HG02678 (cell line): ENCODE results near the gene VPS37C.

Experiments used
- ATAC-seq: cut with Tn5 transposase; IDR thresholded peaks from one replicate; pipeline ENCODE4 v1.9.1; 2021; ENCODE audit warnings: mild to moderate bottlenecking, moderate library complexity; ENCODE audit not compliant: unreplicated experiment

VPS37C gene

DNA sequence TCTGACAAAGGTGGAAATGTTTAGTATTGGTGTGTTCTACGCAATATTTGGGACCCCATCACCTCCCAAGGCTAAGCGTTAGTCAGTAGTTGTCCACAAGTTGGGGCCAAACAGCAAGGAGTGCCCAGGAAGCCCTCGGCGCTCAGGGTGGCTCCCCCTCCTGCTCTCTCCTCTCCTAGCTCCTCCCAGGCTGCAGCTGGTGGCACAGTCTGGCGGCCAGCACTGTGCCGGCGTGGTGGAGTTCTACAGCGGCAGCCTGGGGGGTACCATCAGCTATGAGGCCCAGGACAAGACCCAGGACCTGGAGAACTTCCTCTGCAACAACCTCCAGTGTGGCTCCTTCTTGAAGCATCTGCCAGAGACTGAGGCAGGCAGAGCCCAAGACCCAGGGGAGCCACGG is 42.2 kb downstream of the VPS37C start:
- no peak for ATAC-seq

DNA sequence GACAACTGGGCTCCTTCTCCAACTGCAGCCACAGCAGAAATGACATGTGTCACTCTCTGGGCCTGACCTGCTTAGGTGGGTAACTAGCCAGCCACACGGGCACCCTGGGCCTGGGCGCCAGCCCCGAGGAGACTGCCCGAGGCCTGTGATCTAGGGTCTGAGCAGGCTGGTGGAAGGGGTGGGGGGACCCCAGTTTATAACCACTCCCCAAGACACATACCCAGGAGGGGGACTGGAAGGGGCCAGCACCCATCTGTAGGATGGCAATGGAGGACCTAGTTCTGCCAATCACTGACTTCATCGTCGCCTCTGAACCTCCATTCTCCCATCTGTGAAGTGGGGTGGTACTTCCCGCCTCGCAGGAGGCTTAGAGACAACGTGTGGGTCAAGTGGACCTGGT is 42.8 kb downstream of the VPS37C start:
- no peak for ATAC-seq

DNA sequence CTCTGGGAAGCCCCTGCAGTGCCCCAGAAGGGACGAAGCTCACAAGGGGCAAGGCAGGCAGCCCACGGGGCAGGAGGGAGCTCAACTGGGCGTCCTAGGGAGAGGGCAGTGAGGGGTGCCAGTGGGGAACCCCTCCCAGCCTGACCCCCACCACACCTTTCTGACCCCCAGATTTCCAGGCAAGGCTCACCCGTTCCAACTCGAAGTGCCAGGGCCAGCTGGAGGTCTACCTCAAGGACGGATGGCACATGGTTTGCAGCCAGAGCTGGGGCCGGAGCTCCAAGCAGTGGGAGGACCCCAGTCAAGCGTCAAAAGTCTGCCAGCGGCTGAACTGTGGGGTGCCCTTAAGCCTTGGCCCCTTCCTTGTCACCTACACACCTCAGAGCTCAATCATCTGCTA is 43.2 kb downstream of the VPS37C start:
- ATAC-seq: no peak

DNA sequence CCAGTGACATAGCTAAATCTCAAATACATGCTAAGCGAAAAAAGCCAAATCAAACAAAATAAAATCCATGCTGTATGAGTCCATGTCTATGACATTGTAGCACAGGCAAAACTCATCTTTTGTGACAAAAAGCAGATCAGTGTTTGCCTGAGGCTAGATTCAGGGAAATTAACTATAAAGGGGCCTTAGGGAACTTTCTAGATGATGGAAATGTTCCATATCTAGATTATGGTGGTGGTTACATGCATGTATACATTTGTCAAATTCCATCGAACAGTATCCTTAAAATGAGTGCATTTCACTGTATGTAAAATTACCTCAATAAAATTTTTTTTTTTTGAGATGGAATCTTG is 44.1 kb downstream of the VPS37C start:
- no peak for ATAC-seq

DNA sequence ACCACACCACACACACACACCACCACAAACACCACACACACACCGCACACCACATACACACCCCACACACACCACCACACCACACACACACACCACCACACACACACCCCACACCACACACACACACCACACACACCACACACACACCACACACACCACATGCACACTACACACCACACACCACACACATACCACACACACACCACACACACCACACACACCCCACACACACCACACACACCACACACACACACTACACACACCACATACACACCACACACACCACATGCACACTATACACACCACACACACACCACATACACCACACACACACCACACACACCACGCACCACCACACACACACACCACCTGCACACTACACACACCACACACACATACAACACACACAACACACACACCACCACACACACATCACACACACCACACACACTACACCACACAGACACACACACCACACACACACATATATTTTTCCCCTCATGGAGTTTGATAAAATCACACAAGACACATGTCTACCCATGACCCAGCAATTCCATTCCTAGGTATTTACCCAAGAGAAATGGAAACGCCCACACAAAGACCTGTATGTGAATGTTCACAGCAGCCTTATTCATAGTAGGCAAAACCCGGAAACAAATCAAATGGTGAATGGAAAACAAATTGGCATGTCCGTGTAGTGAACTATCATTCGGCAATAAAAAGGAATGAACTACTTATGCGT is 44.6 kb downstream of the VPS37C start:
- no peak for ATAC-seq

DNA sequence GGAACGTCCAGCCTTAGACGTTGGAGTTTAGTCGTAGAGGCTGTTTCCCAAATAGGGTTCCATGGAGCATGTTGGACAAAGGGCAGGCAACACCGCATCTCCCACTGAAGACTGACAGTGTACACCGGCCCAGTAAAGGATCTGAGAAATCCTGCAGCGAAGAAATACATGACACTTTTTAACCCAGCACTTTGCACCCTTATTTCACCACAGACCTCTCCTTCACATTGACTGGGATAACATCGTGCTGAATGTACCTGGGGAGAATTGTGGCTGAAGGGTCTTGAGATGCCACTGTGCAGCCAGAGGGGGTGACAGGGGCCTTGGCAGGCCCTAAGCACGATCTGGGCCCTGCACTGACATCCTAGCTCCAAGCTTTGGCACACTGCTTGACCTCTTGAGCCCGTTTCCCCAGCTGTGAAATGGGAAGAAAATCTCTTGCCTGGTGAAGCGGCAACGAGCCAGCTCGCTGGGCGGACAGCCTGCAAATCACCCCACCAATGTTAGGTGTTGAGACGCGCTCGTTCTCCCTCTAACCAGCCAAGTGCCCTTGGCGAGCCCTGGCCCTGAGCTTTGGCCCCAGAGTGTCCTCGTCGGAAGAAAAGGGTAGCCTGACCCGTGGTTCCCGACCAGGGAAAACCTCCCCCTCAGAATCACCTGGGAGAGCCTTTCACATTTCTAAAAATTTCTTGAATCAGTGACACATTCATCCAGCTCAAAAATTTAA is 45.6 kb downstream of the VPS37C start:
- ATAC-seq: no peak

DNA sequence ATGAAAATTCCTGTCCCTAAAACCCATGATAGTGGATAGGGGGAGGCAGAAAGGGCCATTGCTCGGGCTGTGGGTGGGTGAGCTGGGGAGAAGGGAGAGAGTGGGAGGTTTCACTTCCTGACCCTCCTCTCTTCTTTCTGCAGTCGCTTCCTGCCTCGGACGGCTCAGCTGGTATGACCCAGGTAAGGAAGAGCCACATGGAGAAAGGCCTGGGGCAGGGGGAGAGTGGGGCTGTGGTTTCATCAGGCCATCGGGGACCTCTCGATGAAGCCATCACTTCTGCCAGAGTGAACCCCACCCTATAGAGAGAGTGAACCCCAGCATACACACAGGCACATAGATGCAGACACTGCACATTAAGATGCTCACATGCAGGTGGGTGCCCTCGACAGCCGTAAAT is 46.3 kb downstream of the VPS37C start:
- ATAC-seq: no peak

DNA sequence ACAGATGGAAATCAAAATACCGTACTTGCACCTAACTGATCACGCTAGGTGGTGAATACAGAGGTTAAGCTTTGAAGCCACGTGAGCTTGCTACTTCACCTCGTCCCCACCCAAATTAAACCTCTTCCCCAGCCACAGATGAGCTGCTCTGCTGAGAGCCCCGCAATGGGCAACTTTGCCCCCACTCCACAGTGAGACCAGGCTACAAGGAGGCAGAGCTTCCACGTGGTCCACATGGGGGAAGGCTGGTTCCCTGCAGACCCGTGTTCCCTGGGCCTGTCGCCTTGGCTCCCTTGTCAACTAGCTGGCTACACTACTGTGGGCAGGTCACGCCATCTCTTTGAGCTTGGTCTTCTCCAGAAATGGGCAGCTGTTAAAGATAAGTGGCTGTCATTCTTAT is 48.0 kb downstream of the VPS37C start:
- ATAC-seq: no peak

DNA sequence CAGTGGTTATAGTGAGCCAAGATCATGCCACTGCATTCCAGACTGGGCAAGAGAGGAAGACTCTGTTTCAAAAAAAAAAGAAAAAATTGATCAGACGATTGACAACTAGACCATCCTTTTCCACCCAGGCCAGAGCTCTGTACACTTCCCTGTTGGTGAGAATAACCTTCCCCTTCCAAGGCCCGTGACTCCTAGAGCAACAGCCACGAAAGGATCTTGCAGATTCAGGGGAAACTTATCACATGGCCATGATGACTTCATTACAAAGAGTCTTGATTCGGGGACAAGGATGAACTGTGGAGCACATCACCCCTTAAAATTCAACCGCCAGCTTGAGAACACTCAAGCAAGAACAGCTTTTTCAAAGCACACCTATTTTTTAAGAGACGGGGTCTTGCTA is 48.7 kb downstream of the VPS37C start:
- ATAC-seq: no peak

DNA sequence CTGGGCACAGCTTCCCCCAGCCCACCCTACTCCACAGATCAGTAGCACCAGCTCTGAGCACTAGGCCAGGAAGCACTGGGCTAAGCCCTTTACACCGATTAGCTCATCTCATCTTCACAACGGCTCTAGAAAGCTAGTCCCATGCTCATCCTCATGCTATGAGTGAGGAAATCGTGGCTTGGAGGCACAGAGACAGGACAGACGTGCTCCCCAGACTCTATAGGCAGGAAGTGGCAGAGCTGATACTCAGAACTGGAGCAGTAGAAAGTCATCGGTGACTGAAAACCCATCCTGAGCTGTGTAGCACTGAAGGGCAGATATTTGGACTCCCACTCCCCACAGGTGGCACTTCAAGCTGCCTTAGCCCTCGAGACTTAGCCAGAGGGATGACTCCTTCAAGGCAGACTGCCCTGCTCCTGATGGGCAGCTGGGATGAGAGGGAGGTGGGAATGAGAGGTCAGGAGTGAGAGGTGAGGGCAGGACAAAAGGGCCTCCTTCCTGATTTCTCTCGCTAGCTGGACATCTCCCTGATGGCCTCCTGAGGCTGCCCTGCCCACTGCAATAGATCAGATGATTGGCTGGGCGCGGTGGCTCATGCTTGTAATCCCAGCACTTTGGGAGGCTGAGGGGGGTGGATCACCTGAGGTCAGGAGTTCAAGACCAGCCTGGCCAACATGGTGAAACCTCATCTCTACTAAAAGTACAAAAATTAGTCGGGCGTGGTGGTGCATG is 49.3 kb downstream of the VPS37C start:
- ATAC-seq: no peak

DNA sequence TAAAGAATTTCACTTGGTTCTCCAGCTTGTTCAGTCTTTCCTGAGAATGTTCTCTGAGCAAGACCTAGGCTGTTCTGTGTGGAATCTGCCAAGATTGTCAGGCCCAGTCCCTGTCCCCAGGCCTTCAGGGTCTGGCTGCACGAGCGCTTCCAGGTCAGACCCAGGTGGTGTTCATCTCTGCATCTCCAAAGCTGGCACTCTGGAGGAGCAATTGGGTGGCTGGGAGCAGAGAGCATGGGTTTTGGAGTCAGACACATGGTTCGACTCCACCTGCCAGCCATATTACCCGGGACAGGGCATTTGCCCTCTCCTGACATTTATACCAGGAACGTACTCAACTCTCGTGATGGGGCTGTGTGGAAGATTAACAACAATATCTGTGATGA is 50.2 kb downstream of the VPS37C start:
- ATAC-seq: no peak

DNA sequence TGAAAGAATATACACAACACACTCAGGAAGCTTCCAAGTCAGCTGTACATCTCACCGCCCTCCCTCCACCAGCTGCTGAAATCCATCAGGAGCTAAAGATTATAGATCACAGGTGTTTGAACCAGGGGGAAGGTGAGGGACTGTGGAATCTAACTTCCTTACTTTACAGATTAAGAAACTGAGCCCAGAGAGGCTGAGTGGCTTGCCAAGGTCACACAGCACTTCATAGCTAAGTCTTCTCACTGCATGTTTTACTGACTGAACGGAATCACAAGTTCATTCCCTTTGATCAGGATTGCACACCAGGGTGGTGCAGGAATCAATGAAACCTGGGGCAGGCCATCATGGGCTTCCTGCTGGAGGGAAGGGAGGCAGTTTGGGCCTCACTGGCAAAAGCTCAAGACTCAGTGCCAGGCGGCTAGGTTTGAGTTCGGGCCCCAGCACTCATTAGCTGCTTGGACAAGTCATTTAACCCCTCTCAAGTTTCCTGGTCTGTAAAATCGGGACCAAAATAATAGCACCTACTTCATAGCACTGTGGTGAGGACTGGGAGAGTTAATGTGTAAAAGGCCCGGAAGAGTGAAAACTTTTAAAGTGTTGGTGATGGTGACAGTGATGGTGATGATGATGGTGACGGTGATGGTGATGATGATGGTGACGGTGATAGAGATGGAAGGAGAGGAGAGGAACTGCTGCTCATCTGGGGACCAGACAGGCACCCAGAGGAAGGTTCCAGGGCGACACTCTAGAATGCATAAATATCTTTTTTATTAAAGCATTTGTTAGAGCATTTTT is 50.8 kb downstream of the VPS37C start:
- no peak for ATAC-seq

DNA sequence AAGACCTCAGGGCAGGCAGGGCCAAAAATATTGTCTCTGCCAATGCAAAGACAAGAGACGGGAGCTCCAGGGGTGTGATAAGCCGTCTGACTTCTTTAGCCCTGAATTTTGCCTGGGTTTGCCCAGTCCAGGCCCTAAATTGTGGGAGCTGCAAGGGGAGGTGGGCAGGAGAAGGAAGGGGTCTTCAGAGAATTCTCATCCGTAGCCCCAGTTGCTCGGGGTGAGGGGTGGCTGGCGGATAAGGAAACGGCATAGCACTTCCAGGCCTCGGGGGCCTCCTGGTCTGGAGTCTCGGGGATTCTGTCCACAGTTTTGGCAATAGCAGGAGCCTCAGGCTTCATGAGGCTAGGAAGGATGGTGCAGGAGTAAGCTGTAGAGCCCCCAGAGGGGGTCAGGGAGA is 51.6 kb downstream of the VPS37C start:
- ATAC-seq: no peak

DNA sequence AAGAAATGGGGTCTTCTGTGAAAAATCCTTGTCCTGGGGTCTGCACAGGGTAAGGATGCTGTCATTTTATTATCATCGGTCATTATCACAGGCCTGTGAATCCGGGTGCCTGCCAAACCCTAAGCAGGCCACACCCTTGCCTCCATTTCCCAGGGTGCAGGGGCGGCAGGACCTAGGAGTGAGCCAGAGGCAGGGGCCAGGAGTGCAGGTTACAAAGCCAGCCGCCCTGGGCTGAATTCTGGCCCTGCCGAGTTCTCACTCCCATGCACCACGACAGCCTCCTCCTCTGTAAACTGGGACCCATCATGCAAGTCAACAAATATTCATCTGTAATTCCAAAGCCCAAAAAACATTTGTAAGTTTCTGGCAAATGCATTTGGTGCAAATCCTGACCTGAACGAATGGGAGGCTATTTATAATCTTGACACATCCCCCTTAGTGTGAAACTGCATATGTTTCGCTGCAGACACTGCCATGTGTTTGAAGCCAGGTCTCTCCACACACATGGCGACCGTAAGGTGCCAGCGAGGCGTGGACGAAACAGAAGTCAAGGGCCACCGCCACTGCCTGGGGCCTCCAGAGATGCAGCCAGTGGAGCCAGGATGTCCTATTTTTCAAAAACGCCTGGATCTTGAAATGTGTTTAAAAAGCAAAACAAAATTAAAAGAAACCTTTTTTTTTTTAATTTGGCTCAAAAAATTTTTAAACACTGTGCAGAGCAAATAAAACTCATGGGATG is 52.2 kb downstream of the VPS37C start:
- ATAC-seq: no peak

DNA sequence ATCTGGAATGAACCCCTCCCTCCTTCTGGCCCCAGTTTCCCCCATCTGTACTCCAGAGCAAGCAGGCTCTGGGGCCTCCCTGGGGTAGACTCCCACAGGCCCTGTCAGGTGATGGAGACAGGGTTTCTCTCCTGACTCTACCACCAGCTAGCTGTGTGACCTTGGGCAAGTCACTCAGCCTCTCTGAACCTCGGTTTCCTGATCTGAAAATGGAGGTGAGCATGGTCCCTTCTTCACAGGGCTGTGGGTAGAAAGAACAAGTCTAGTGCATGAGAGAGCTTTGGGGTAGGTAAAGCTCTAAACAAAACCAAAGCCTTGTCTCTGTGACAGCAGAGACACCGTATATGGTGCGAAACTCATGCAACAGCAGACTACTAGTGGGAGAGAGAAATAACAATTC is 53.3 kb downstream of the VPS37C start:
- ATAC-seq: no peak

DNA sequence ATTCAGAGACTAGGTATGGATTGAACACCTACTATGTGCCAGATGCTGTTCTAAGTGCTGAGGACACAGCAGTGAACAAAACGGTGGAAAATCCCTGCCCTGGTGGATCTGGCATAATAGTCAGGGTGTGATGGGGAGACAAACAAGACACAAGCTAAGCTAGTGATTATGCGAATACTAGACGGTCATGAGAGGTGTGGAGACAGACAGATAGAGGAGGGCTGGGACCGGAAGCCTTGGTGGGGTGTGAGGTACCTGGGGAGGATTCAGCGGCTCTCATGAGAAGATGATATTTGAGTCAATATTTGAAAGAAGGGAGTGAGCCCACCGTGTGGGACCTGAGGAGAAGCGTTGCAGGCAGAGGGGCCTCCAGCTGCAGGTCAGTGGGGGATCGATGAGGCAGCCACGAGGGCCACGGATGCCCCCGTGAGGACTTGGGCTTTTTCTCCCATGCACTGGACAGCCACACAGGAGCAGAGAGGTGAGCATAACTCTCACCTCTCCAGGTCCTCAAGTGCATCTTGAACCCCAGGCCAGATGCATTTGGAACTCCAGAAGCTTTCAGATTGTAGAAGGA is 54.2 kb downstream of the VPS37C start:
- no peak for ATAC-seq

DNA sequence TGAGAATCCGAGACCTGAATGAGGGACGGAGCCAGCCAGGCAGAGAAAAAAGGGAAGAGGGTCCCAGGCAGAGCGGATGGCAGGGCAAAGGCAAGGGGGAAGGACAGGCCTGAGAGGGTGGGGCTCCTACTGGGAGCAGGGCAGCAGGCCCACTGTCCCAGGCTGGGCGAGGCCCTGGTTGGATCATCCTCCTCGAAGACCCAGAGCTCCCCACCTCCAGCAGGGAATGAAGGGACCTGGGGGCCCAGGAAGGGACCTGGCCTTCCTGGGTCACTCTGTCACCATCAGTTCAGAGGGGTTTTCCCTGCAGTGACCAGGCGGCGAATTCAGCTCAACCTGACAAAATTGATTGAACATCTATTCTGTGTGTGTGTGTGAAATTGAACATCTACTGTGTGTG is 54.9 kb downstream of the VPS37C start:
- ATAC-seq: no peak

DNA sequence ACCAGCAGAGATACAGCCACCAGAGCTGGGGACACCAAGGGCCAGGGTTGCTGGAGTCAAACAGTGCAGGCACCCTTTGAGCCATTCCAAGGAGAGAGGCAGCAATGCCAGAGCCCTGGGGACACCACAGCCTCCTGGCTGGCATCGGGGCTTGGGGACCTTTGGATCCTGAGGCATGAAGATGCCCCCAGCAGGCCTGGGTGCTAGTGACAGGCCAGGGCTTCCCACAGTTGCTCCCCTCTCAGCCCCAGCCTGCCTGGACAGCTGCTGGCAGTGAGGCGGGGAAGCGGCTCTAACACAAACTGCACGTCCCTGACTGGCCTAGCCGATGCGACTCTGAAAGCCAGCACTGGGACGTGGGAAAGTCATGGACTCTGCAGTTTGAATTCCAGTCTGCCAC is 56.3 kb downstream of the VPS37C start:
- no peak for ATAC-seq

DNA sequence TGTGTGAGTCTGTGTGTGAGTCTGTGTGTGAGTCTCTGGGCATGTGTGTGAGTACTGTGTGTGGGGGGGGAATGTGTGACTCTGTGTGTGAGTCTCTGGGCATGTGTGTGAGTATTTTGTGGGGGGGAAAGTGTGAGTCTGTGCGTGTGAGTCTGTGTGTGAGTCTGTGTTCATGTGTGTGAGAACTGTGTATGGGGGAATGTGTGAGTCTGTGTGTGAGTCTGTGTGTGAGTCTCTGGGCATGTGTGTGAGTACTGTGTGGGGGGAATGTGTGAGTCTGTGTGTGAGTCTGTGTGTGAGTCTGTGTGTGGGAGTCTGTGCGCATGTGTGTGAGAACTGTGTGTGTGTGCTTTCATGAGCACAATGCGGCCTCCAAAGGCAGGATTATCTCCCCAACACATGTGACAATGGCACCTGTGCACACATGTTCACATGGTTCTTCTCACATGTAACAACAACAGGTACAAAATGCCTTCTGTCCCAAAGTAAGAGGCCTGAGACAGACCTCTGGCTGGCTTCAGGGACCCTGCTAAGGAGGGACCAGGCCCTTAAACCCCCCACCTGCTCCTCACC is 57.3 kb downstream of the VPS37C start:
- no peak for ATAC-seq
